GM19468 (cell line): Measurements from ENCODE around the gene SSBP4.

Experiments
- ATAC-seq: cut with Tn5 transposase; IDR thresholded peaks from one replicate; pipeline ENCODE4 v1.9.1; 2021; ENCODE audit warnings: mild to moderate bottlenecking, moderate library complexity, moderate number of reproducible peaks; ENCODE audit not compliant: unreplicated experiment; ENCODE audit errors: extremely low read depth

Gene SSBP4

DNA sequence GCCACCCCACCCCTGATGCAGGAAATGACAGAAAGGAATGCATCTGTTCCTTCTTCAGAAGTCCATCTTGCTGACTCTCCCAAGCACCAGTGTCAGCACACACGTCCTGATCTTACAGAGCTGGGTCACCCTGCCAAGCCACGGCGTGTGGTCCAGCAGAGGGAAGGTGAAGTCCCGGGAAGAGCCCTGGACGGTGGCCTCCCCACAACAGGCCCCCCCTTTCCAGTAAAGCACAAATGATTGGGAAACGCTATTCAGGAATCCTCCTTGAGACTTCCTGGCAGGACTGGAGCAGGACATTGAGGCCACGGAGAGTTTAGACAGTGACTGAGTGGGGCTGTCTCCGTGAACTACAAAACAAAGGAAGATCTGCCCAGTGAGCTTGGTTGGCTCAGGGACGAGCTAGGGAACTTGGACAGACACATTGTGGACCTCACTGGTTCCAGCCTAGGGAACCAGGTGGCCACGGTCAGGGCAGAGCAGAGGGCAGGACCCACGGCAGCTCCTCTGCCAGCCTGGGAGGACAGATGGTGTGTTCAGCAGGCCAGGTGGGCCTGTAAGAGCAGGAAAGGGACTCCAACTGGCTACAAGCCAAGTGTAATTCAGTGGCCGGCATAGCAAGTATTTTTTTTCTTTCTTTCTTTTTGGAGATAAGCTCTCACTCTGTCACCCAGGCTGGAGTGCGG lies 61.0 kb downstream of the SSBP4 start:
- no peak for ATAC-seq

DNA sequence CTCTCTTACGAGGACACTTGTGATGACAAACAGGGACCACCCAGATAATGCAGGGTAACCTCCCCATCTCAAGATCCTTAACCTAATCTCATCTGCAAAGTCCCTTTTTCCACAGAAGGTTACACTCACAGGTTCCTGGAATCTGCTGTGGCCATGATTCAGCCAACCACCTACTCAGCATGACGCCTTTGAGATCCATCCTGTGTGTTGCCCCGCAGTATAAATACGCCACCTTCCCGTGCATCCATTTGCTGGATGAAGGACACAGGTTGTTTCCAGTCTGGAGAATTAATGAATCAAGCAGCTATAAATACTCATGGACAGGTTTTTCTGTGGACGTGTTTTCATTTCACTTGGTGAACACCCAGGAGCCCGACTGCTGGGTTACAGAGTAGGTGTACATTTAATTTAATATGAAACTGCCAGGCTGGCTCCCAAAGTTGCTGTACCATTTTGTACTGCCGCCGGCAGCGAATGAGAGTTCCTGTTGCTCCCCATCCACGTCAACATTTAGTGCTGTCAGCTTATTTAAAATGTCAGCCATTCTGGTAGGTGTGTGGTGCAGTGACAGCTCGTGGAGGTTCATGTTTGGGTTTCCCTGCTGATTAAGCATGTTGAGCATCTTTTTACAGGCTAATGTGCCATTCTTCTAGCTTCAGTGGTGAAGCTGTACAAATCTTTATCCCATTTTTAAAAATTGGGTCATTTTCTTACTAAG lies 62.5 kb downstream of the SSBP4 start:
- ATAC-seq, result no peak

DNA sequence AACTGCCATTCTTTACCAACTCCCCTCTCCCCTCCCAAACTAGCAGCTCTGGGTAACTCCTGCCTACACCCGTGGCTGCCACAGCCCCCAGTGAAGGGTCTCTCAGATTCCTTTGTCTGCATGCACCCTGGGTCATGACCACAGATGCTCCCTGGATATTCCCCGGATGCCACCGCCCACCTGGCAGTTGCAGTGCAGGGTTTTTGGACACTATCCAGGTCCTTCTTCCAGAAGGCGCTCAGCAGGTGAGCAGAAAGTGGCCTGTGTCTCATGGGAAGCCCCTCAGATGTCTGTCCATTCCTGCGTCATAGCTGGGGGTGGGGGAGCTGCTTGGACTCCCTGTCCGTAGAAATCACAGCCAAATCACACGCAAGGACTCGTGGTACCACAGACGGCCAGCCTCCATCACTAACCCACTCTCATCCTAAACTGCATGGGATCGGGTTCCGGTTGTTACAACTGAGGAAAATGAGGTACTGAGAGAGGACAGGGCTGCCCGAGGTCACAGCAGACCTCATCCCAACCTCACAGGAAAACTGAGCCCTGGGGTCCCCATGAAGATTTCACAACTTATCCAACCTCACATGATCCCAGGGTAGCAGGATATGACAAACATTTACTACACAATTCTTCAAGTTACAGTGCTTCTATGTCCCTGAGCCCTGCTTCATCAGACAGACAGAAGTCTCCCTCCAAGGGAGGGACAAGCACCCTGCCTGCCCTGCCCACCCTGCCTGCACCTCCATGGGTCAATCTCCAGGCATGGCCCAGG lies 64.1 kb downstream of the SSBP4 start:
- no peak for ATAC-seq
